Neural crest cell (in vitro differentiated cells): ENCODE measurements around the gene NFATC3. TPM values are rescaled to one million over a fixed set of nuclear protein-coding genes. Genes with fewer than 3 reads are reported as not detected.

Experiments used
- DNase-seq: peaks from one replicate; pipeline ENCODE4 v3.0.0; 2021; ENCODE audit warnings: low read depth, mixed read lengths, low spot score
- H3K27ac Mint-ChIP-seq: one replicate; pipeline ENCODE4 v1.8.0; 2021; ENCODE audit warnings: mild to moderate bottlenecking, mixed read lengths; ENCODE audit not compliant: unreplicated experiment
- H3K27me3 Mint-ChIP-seq: 2 replicates; pipeline ENCODE4 v1.8.0; 2021; ENCODE audit warnings: low read depth, mild to moderate bottlenecking, mixed read lengths
- H3K36me3 Mint-ChIP-seq: 2 replicates; pipeline ENCODE4 v1.8.0; 2021; ENCODE audit warnings: low read depth, mild to moderate bottlenecking, mixed read lengths
- H3K4me1 Mint-ChIP-seq: 2 replicates; pipeline ENCODE4 v1.8.0; 2021; ENCODE audit warnings: mixed read lengths
- H3K4me3 Mint-ChIP-seq: one replicate; pipeline ENCODE4 v1.8.0; 2021; ENCODE audit warnings: mild to moderate bottlenecking, mixed read lengths
- H3K9me3 Mint-ChIP-seq: 2 replicates; pipeline ENCODE4 v1.8.0; 2021; ENCODE audit warnings: mixed read lengths
- total RNA-seq: library from RNA; stranded (reverse); gene quantifications from 2 replicates; pipeline ENCODE4 v1.2.1, GENCODE V29; 2021
- TF ChIP-seq, protein P1 (sequence below): fragments of 200-600 bp; sonication (generic); conservative IDR thresholded peaks from 2 replicates; pipeline ENCODE4 v1.5.0; 2021; ENCODE audit warnings: antibody characterized with exemption, mild to moderate bottlenecking

The NFATC3 gene
- total RNA-seq, 1 donor from 2014 or later: 64.9 TPM

- Mint-ChIP-seq H3K36me3 (peaks cover 3% of the 10 kb centered on the region), H3K27me3 (no peaks in the 10 kb centered on the region), H3K27ac (no peak overlapping the region), H3K4me3 (no peak overlapping the region), H3K9me3 (no peaks in the 10 kb centered on the region), H3K4me1 (no peaks in the 10 kb centered on the region)
- TF ChIP-seq, protein P1, sequence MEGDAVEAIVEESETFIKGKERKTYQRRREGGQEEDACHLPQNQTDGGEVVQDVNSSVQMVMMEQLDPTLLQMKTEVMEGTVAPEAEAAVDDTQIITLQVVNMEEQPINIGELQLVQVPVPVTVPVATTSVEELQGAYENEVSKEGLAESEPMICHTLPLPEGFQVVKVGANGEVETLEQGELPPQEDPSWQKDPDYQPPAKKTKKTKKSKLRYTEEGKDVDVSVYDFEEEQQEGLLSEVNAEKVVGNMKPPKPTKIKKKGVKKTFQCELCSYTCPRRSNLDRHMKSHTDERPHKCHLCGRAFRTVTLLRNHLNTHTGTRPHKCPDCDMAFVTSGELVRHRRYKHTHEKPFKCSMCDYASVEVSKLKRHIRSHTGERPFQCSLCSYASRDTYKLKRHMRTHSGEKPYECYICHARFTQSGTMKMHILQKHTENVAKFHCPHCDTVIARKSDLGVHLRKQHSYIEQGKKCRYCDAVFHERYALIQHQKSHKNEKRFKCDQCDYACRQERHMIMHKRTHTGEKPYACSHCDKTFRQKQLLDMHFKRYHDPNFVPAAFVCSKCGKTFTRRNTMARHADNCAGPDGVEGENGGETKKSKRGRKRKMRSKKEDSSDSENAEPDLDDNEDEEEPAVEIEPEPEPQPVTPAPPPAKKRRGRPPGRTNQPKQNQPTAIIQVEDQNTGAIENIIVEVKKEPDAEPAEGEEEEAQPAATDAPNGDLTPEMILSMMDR: no peak
- no peak for DNase-seq
Observed at GRCh38 chr16:68047987-68048386, 37.2 kb upstream of the NFATC3 start.

GRCh38 chr16:68049449-68049848, 35.7 kb upstream of the NFATC3 start:
- Mint-ChIP-seq H3K36me3 (peaks cover 7% of the 10 kb centered on the region), H3K9me3 (no peaks in the 10 kb centered on the region), H3K27ac (no peak overlapping the region), H3K4me1 (no peaks in the 10 kb centered on the region), H3K4me3 (no peak overlapping the region), H3K27me3 (no peaks in the 10 kb centered on the region)
- DNase-seq: no peak
- TF ChIP-seq, protein P1: no peak

DNA sequence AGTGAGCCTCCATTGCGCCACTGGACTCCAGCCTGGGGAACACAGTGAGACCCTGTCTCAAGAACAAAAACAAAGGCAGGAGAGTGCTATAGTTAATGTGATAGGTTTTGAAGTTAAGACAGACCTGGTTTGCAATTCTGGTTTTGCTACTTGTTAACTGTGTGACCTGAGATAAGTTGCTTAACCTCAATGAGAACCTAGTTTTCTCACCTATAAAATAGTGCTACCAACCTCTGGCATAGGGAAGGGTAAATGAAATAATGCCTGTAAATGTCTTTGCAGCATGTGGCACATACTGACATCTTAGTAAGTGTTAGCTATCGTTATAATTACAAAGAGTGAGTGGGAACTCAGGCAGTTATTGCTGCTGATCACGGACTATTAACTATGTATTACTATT, 29.8 kb upstream of the NFATC3 start:
- Mint-ChIP-seq H3K27ac (no peak overlapping the region), H3K4me1 (no peaks in the 10 kb centered on the region), H3K27me3 (no peaks in the 10 kb centered on the region), H3K4me3 (no peak overlapping the region), H3K9me3 (no peaks in the 10 kb centered on the region), H3K36me3 (peaks cover 4% of the 10 kb centered on the region)
- no peak for DNase-seq
- TF ChIP-seq, protein P1: no peak

- Mint-ChIP-seq H3K27me3 (no peaks in the 10 kb centered on the region), H3K4me1 (peaks cover under 1% of the 10 kb centered on the region), H3K9me3 (no peaks in the 10 kb centered on the region), H3K36me3 (no peaks in the 10 kb centered on the region), H3K4me3 (no peak overlapping the region), H3K27ac (no peak overlapping the region)
- TF ChIP-seq, protein P1: no peak
- no peak for DNase-seq
Observed at GRCh38 chr16:68059804-68060203, 25.4 kb upstream of the NFATC3 start.

DNA sequence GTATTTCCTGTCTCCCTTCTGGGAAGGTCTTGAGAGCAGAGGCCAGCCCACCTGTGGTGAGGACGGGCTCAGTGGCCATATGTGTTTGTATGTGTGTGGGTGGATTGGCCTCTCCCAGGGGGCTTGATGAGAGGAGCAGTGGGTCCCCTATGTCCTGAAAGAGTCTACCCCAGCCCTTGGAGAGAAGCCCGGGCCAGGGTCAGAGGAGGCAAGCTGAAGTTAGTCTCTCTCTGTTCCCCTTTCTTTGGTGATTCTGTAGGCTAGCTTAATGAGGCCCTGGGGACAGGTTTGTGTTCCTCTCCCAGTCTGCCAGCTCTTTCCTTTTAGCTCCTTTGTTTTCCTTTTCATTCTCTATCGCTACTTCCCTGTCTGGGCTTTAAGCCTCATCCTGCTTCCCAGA, 23.8 kb upstream of the NFATC3 start:
- no peaks in the 10 kb centered on the region for H3K27me3 Mint-ChIP-seq
- no peaks in the 10 kb centered on the region for H3K9me3 Mint-ChIP-seq
- H3K4me1 Mint-ChIP-seq: peaks cover 14% of the 10 kb centered on the region
- H3K4me3 Mint-ChIP-seq: no peak overlapping the region
- no peaks in the 10 kb centered on the region for H3K36me3 Mint-ChIP-seq
- H3K27ac Mint-ChIP-seq: peak overlapping the region; percentile 43
- DNase-seq: no peak
- TF ChIP-seq, protein P1: no peak

- Mint-ChIP-seq H3K27me3 (no peaks in the 10 kb centered on the region), H3K27ac (no peak overlapping the region), H3K9me3 (no peaks in the 10 kb centered on the region), H3K36me3 (no peaks in the 10 kb centered on the region), H3K4me3 (no peak overlapping the region), H3K4me1 (peaks cover 16% of the 10 kb centered on the region)
- TF ChIP-seq, protein P1: no peak
- DNase-seq: no peak
Observed at GRCh38 chr16:68062910-68063393, 22.2 kb upstream of the NFATC3 start.
